ENCODE data around the gene EPHA8.

The EPHA8 gene

DNA sequence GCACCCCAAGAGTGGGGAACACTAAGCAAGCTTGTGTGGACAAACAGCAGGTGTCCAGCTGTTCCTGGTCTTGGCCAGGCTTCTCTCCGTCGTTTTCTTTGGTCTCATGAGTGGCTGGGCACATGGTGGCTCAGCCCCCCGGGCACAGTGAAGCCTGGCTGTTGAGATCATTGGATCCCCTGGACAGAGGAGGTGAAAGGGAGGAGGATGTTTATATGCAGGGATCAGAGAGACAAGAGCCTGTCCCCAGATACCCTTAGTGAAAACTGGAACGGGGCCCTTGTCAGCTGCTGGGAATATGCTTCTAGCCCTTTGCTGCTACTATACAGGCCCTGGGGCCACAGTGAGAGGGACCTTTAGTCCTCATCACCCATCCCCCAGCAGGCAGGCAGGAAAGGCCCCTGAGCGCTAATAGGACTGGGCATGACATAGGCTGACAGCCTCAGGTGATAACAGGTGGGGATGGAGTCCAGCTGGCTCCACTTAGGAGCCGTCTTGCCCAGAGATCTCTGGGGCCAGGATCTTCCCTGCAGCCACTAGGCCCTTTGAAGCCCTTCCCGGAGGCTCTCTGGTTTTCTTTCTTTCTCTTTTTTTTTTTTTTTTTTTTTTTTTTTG, 16.4 kb downstream of the EPHA8 start:
- DNase-seq (ENCODE audit: low read depth) = no peak
- no peak overlapping the region for H3K4me3 ChIP-seq (ENCODE audit: low read depth, low read length)
- TF ChIP-seq, protein P1, sequence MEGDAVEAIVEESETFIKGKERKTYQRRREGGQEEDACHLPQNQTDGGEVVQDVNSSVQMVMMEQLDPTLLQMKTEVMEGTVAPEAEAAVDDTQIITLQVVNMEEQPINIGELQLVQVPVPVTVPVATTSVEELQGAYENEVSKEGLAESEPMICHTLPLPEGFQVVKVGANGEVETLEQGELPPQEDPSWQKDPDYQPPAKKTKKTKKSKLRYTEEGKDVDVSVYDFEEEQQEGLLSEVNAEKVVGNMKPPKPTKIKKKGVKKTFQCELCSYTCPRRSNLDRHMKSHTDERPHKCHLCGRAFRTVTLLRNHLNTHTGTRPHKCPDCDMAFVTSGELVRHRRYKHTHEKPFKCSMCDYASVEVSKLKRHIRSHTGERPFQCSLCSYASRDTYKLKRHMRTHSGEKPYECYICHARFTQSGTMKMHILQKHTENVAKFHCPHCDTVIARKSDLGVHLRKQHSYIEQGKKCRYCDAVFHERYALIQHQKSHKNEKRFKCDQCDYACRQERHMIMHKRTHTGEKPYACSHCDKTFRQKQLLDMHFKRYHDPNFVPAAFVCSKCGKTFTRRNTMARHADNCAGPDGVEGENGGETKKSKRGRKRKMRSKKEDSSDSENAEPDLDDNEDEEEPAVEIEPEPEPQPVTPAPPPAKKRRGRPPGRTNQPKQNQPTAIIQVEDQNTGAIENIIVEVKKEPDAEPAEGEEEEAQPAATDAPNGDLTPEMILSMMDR (IDR thresholded peaks at IDR 0.05; ENCODE audit: low read depth, low read length, missing control alignments) = no peak

DNA sequence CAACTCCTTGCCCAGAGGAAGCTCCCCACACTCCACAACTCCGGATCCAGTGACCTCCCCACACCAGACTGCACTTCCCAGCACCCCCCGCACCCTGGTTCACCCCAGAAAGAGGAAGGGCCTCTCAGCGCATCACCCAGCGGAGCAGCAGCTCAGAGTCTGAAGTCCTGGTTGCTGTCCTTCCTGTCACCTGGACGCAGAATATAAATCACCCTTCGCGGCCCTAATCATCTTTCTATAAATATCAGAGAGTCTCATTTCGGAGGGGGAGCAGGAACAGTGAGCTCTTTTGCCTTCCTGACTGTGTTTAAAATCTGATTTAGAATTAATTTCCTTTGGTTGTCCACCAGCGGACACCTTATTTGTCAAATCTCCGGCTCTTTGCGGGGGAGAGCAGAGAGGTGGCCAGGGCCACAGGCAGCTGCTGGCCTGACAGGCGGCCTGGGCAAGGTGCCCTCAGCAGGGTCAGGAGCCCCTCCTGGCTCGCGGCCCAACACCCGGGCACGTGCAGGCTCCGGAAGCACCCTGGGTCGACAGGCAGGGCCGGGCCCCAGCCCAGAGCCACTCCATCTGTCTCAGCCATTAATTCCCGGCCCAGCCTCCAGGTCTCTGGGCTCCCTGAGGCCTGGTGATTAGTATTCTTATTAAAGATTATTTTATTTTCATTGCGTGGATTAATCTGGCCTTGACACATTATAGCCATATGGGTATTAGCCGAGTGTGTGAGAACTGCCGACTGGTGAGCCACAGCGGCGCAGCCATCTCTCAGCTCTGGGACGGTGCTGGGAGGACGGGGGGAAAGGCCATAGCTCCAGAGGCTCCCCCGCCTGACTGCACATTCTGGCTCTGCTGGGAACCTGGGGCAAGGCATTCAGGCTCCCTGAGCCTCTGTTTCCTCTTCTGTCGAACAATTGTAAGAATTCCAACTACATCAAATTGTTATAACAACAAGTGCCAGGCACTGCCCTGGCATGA, 19.7 kb downstream of the EPHA8 start:
- no peak for DNase-seq (ENCODE audit: low read depth)
- no peak overlapping the region for H3K4me3 ChIP-seq (ENCODE audit: low read depth, low read length)
- TF ChIP-seq, protein P1 (IDR thresholded peaks at IDR 0.05; ENCODE audit: low read depth, low read length, missing control alignments) = no peak

DNA sequence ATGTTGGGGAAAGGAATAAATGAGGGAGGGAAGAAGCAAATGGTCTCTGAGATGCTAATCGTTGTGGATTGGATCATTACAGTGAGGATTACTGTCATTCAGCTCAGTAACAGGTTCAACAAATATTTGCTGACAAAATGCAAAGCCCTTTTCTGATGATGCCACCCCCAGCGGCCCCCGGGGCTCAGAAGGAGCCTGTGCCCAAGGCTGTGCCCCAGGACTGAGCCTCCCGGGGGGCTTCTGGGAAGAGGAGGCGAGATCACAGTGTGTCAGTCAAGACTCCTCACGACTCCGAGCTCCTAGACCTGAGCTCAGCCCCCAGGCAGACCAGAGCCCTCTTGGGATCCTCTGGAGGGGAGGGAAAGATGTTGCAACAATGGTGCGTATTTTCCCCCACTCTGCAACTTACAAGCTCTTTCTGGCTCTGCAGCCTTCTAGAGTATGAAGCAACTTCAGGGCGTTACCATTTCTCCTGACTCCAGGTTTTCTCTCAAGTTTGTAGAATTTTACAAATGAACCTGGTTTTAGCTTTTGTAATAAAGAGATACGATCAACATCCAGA, 20.8 kb downstream of the EPHA8 start:
- TF ChIP-seq, protein P1 (IDR thresholded peaks at IDR 0.05; ENCODE audit: low read depth, low read length, missing control alignments) = no peak
- DNase-seq (ENCODE audit: low read depth) = no peak
- H3K4me3 ChIP-seq (ENCODE audit: low read depth, low read length) = no peak overlapping the region

DNA sequence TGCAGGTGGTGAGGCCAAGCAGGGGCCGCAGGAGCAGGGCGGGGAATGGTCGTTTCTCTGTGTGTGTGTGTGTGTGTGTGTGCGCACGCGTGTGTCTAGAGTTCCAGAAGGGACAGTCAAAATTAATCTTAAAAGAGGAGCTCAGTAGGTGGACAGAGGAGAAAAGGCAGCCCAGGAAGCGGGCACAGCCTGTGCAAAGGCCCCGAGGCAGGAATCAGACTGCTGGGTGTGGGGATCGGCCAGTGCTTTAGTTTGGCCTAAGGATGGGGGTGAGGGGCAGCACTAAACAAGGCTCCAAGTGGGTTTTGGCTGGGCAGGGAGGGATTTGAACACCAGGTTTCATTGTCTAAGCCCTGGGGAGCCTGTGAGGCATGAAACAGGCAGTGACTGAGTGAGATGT, 21.7 kb downstream of the EPHA8 start:
- TF ChIP-seq, protein P1 (IDR thresholded peaks at IDR 0.05; ENCODE audit: low read depth, low read length, missing control alignments) = no peak
- no peak for DNase-seq (ENCODE audit: low read depth)
- H3K4me3 ChIP-seq (ENCODE audit: low read depth, low read length) = no peak overlapping the region

DNA sequence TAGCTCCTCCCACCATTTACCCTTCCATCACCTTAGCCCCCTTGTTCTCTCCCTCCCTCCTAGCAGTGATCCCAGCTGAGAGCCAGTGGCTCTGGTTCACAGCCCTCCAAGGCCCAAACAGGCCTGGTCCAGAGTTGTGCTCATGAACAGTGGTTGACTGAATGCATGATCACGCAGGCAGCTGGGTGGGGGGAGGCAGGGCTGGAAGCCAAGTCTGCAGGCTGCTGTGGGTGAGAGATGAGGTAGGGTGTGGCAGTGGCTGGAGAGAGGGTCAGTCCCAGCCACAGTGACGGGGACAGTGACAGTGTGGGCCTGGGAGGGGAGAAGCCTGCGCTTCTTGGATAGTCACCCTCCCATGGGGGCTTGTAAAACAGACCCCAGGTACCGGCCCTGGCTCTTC, 22.2 kb downstream of the EPHA8 start:
- no peak for DNase-seq (ENCODE audit: low read depth)
- TF ChIP-seq, protein P1 (IDR thresholded peaks at IDR 0.05; ENCODE audit: low read depth, low read length, missing control alignments) = no peak
- H3K4me3 ChIP-seq (ENCODE audit: low read depth, low read length) = no peak overlapping the region

DNA sequence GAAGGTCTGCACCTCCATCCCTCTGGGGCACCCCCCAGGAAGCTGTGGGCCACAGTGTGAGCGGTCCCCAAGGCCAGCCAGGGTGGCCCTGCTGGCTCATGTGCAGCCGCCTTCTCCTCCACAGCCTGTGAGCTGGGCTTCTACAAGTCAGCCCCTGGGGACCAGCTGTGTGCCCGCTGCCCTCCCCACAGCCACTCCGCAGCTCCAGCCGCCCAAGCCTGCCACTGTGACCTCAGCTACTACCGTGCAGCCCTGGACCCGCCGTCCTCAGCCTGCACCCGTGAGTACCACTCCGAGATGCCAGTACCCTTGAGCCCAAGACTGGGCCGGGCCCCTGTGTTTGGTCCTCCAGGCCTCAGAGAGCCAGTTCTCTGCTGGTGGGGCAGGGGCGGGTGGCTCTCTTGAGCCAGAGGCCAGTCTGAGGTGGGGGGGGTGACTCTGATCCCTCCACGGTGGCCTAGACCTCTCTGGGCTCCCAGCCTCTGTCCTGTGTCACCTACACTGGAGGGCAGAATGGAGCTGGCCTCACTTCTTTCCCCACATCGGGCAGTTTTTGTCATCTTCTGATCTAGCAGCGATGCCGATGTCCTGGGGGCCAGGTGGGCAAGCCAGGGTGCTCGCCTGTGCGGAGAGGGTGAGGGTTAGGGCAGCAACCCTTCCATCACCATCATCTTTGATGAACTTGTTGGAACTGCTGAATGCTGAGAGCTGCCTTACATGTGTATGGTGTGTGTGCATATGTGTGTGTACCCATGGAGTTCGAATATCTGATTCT, 23.3 kb downstream of the EPHA8 start:
- no peak overlapping the region for H3K4me3 ChIP-seq (ENCODE audit: low read depth, low read length)
- no peak for DNase-seq (ENCODE audit: low read depth)

More for the DNA sequence above, 23.3 kb downstream of the EPHA8 start:
- TF ChIP-seq, protein P1 (IDR thresholded peaks at IDR 0.05; ENCODE audit: low read depth, low read length, missing control alignments) = no peak
